Measurements from ENCODE around the gene KRT38. TPM values are rescaled to one million over a fixed set of nuclear protein-coding genes. Genes with fewer than 3 reads are reported as not detected.

Gene KRT38
- total RNA-seq, 3 donors from 2014 or later (not counting 1 experiment from before 2014, with no cell fraction given), result not detected

- Histone ChIP-seq H3K4me3 (ENCODE audit: low read length) (no peak overlapping the region), H3K36me3 (ENCODE audit: control insufficient read depth, insufficient read depth, low read length) (no peaks in the 10 kb centered on the region), H3K27me3 (ENCODE audit: control insufficient read depth, insufficient read depth, low read length) (no peaks in the 10 kb centered on the region), H3K9me3 (ENCODE audit: control insufficient read depth, insufficient read depth, low read length) (no peaks in the 10 kb centered on the region), H3K27ac (ENCODE audit: low read length) (no peak overlapping the region), H3K4me1 (ENCODE audit: control insufficient read depth, insufficient read depth, low read length) (no peaks in the 10 kb centered on the region)
- 63% methylated on average over 2 of the region's 2 CpGs for WGBS (ENCODE audit: insufficient coverage)
- intact Hi-C loops (cut with micrococcal nuclease), result no loop called here
- Mint-ChIP-seq H3K27ac (no peak overlapping the region), H3K4me1 (no peaks in the 10 kb centered on the region), H3K27me3 (ENCODE audit: low read depth in 2 of 2) (peaks cover 28 to 58% of the 10 kb centered on the region in 2 donors), H3K36me3 (no peaks in the 10 kb centered on the region), H3K9me3 (no peaks in the 10 kb centered on the region), H3K4me3 (no peak overlapping the region)
- ATAC-seq (no peak), DNase-seq (no peak)
- TF ChIP-seq CTCF (IDR thresholded peaks at IDR 0.05), result no peak
Measured at GRCh38 chr17:41446806-41447205, 6.0 kb upstream of the KRT38 start.

- no peak overlapping the region for H3K4me3 Mint-ChIP-seq
- intact Hi-C loops (cut with micrococcal nuclease), result no loop called here
- Histone ChIP-seq H3K27ac (ENCODE audit: low read length) (no peak overlapping the region), H3K36me3 (ENCODE audit: control insufficient read depth, insufficient read depth, low read length) (no peaks in the 10 kb centered on the region), H3K4me1 (ENCODE audit: control insufficient read depth, insufficient read depth, low read length) (no peaks in the 10 kb centered on the region), H3K27me3 (ENCODE audit: control insufficient read depth, insufficient read depth, low read length) (no peaks in the 10 kb centered on the region), H3K4me3 (ENCODE audit: low read length) (no peak overlapping the region), H3K9me3 (ENCODE audit: control insufficient read depth, insufficient read depth, low read length) (no peaks in the 10 kb centered on the region)
- H3K27me3 Mint-ChIP-seq (ENCODE audit: low read depth in 2 of 2), result peaks cover 18 to 57% of the 10 kb centered on the region in 2 donors
- no peaks in the 10 kb centered on the region for H3K36me3 Mint-ChIP-seq
- no peaks in the 10 kb centered on the region for H3K9me3 Mint-ChIP-seq
- H3K27ac Mint-ChIP-seq, result no peak overlapping the region
- WGBS (ENCODE audit: insufficient coverage), result no CpG with 5 or more reads among the region's 3 CpGs
- H3K4me1 Mint-ChIP-seq, result no peaks in the 10 kb centered on the region
- no peak for DNase-seq
- no peak for ATAC-seq
- no peak for TF ChIP-seq CTCF (IDR thresholded peaks at IDR 0.05)
Measured at GRCh38 chr17:41444640-41445039, 3.9 kb upstream of the KRT38 start.

- Histone ChIP-seq H3K9me3 (ENCODE audit: control insufficient read depth, insufficient read depth, low read length) (no peaks in the 10 kb centered on the region), H3K27me3 (ENCODE audit: control insufficient read depth, insufficient read depth, low read length) (no peaks in the 10 kb centered on the region), H3K4me3 (ENCODE audit: low read length) (no peak overlapping the region), H3K36me3 (ENCODE audit: control insufficient read depth, insufficient read depth, low read length) (no peaks in the 10 kb centered on the region), H3K27ac (ENCODE audit: low read length) (no peak overlapping the region), H3K4me1 (ENCODE audit: control insufficient read depth, insufficient read depth, low read length) (no peaks in the 10 kb centered on the region)
- 65% methylated on average over 1 of the region's 1 CpG for WGBS (ENCODE audit: insufficient coverage)
- no peaks in the 10 kb centered on the region for H3K4me1 Mint-ChIP-seq
- intact Hi-C loops (cut with micrococcal nuclease), result no loop called here
- no peak for DNase-seq
- H3K9me3 Mint-ChIP-seq, result no peaks in the 10 kb centered on the region
- no peaks in the 10 kb centered on the region for H3K36me3 Mint-ChIP-seq
- no peak overlapping the region for H3K27ac Mint-ChIP-seq
- peaks cover 20 to 58% of the 10 kb centered on the region in 2 donors for H3K27me3 Mint-ChIP-seq (ENCODE audit: low read depth in 2 of 2)
- no peak for TF ChIP-seq CTCF (IDR thresholded peaks at IDR 0.05)
- no peak overlapping the region for H3K4me3 Mint-ChIP-seq
- ATAC-seq, result no peak
Measured at GRCh38 chr17:41444186-41444585, 3.4 kb upstream of the KRT38 start.

- 81% methylated on average over 4 of the region's 4 CpGs for WGBS (ENCODE audit: insufficient coverage)
- H3K36me3 ChIP-seq (ENCODE audit: control insufficient read depth, insufficient read depth, low read length), result no peaks in the 10 kb centered on the region
- H3K36me3 Mint-ChIP-seq, result no peaks in the 10 kb centered on the region
- no peaks in the 10 kb centered on the region for H3K4me1 Mint-ChIP-seq
- H3K9me3 ChIP-seq (ENCODE audit: control insufficient read depth, insufficient read depth, low read length), result no peaks in the 10 kb centered on the region
- no peak overlapping the region for H3K4me3 Mint-ChIP-seq
- no peaks in the 10 kb centered on the region for H3K9me3 Mint-ChIP-seq
- H3K4me1 ChIP-seq (ENCODE audit: control insufficient read depth, insufficient read depth, low read length), result no peaks in the 10 kb centered on the region
- no peak for TF ChIP-seq CTCF (IDR thresholded peaks at IDR 0.05)
- intact Hi-C loops (cut with micrococcal nuclease), result no loop called here
- H3K27ac Mint-ChIP-seq, result no peak overlapping the region
- no peak overlapping the region for H3K27ac ChIP-seq (ENCODE audit: low read length)
- ATAC-seq (no peak), DNase-seq (no peak)
- H3K27me3 ChIP-seq (ENCODE audit: control insufficient read depth, insufficient read depth, low read length), result no peaks in the 10 kb centered on the region
- no peak overlapping the region for H3K4me3 ChIP-seq (ENCODE audit: low read length)
- H3K27me3 Mint-ChIP-seq (ENCODE audit: low read depth in 2 of 2), result peaks cover 21 to 59% of the 10 kb centered on the region in 2 donors
Measured at GRCh38 chr17:41442739-41443138, 2.0 kb upstream of the KRT38 start.

Measured in natural killer cell (primary cell).